ENCODE measurements around the gene SLC25A10. TPM values are rescaled to one million over a fixed set of nuclear protein-coding genes. Genes with fewer than 3 reads are reported as not detected.

SLC25A10 gene
- 27.1 and 32.0 TPM in 2 replicates for total RNA-seq

GRCh38 chr17:81711814-81712467 is at the start of gene SLC25A10:
Gene SLC25A10 (plus strand): TSS chr17:81712284. CDS start chr17:81712427, 143 bp downstream.

GRCh38 chr17:81666342-81667191 is 45.5 kb upstream of the SLC25A10 start, which contains the start of the genes CCDC137 and OXLD1:
Gene CCDC137 (plus strand): TSS chr17:81666737. CDS start chr17:81666767, 30 bp downstream.
Gene OXLD1 (minus strand): TSS chr17:81666605. CDS start chr17:81666577, 28 bp downstream.

GRCh38 chr17:81683584-81684441 is 28.3 kb upstream of the SLC25A10 start, which contains the start of the genes ARL16 and HGS:
Gene ARL16 (minus strand): TSS chr17:81683797. CDS start chr17:81683753, 44 bp downstream.
Gene HGS (plus strand): TSS chr17:81684011. CDS start chr17:81684067, 56 bp downstream.

GRCh38 chr17:81702934-81703746 is 8.9 kb upstream of the SLC25A10 start, which contains the start of gene MRPL12:
Gene MRPL12 (plus strand): TSS chr17:81703367. CDS start chr17:81703502, 135 bp downstream.

Other genes starting within 250 kb of the SLC25A10 start
- gene ACTG1, start 199.5 kb upstream of the SLC25A10 start, total RNA-seq, result 10,454 and 10,567 TPM in 2 replicates
- gene FSCN2, start 183.9 kb upstream of the SLC25A10 start, total RNA-seq, result 1.2 TPM in 1 of 2 replicates, not detected in the other
- gene FAAP100, start 159.9 kb upstream of the SLC25A10 start, total RNA-seq, result 29.4 and 31.2 TPM in 2 replicates
- gene NPLOC4, start 75.2 kb upstream of the SLC25A10 start, total RNA-seq, result 79.1 and 89.9 TPM in 2 replicates
- 0.20 TPM in 1 of 2 replicates, not detected in the other for gene TSPAN10, start 75.1 kb upstream of the SLC25A10 start, total RNA-seq
- gene PDE6G, start 55.7 kb upstream of the SLC25A10 start, total RNA-seq, result 0.20 and 0.25 TPM in 2 replicates
- gene OXLD1, start 45.7 kb upstream of the SLC25A10 start, total RNA-seq, result 26.7 and 37.2 TPM in 2 replicates
- gene CCDC137, start 45.5 kb upstream of the SLC25A10 start, total RNA-seq, result 21.9 and 22.1 TPM in 2 replicates
- 35.6 and 36.0 TPM in 2 replicates for gene ARL16, start 28.5 kb upstream of the SLC25A10 start, total RNA-seq
- 124 and 135 TPM in 2 replicates for gene HGS, start 28.3 kb upstream of the SLC25A10 start, total RNA-seq
- gene MRPL12, start 8.9 kb upstream of the SLC25A10 start, total RNA-seq, result 145 and 156 TPM in 2 replicates
- not detected in 2 replicates for gene GCGR, start 91.9 kb downstream of the SLC25A10 start, total RNA-seq
- gene MCRIP1, start 121.0 kb downstream of the SLC25A10 start, total RNA-seq, result 88.9 and 104 TPM in 2 replicates
- gene PPP1R27, start 122.8 kb downstream of the SLC25A10 start, total RNA-seq, result not detected in 2 replicates
- gene P4HB, start 148.3 kb downstream of the SLC25A10 start, total RNA-seq, result 1,689 and 1,862 TPM in 2 replicates
- 405 and 442 TPM in 2 replicates for gene ARHGDIA, start 159.1 kb downstream of the SLC25A10 start, total RNA-seq
- gene ALYREF, start 179.3 kb downstream of the SLC25A10 start, total RNA-seq, result 270 and 274 TPM in 2 replicates
- gene ANAPC11, start 179.4 kb downstream of the SLC25A10 start, total RNA-seq, result 259 and 262 TPM in 2 replicates
- 0.54 and 1.3 TPM in 2 replicates for gene NPB, start 190.0 kb downstream of the SLC25A10 start, total RNA-seq
- 51.8 and 57.0 TPM in 2 replicates for gene PCYT2, start 199.1 kb downstream of the SLC25A10 start, total RNA-seq
- gene SIRT7, start 205.9 kb downstream of the SLC25A10 start, total RNA-seq, result 15.3 and 18.3 TPM in 2 replicates
- 22.3 and 23.3 TPM in 2 replicates for gene MAFG, start 215.5 kb downstream of the SLC25A10 start, total RNA-seq
- gene PYCR1, start 225.0 kb downstream of the SLC25A10 start, total RNA-seq, result 52.5 and 73.9 TPM in 2 replicates
- gene MYADML2, start 234.9 kb downstream of the SLC25A10 start, total RNA-seq, result not detected in 2 replicates
- gene NOTUM, start 248.9 kb downstream of the SLC25A10 start, total RNA-seq, result not detected in 2 replicates